Loucy (cell line): ENCODE data around the gene VWF.

ENCODE experiments used
- H2AFZ ChIP-seq: fragments of 200-600 bp; sonication (generic); 2 replicates; pipeline ENCODE4 v1.6.0; 2016; ENCODE audit warnings: antibody characterized with exemption, mild to moderate bottlenecking, low read length, moderate library complexity
- H3F3A ChIP-seq: fragments of 200-600 bp; 2 replicates; pipeline ENCODE4 v1.6.0; 2016; ENCODE audit warnings: antibody characterized with exemption, low read depth, mild to moderate bottlenecking
- H3K27me3 ChIP-seq: fragments of 200-600 bp; sonication (generic); 2 replicates; pipeline ENCODE4 v1.6.1; 2014; ENCODE audit warnings: low read length, mild to moderate bottlenecking; ENCODE audit not compliant: insufficient read depth, poor library complexity, severe bottlenecking
- H3K36me3 ChIP-seq: fragments of 200-600 bp; sonication (generic); 2 replicates; pipeline ENCODE4 v1.6.1; 2016; ENCODE audit warnings: low read length; ENCODE audit not compliant: insufficient read depth
- H3K4me1 ChIP-seq: fragments of 200-600 bp; sonication (generic); 2 replicates; pipeline ENCODE4 v1.5.1; 2014; ENCODE audit warnings: low read length, mild to moderate bottlenecking; ENCODE audit not compliant: insufficient read depth, poor library complexity, severe bottlenecking
- H3K4me2 ChIP-seq: fragments of 200-600 bp; sonication (generic); 2 replicates; pipeline ENCODE4 v1.6.0; 2014; ENCODE audit warnings: antibody characterized with exemption, low read length, low read depth, mild to moderate bottlenecking; ENCODE audit not compliant: poor library complexity, severe bottlenecking
- H3K4me3 ChIP-seq: fragments of 200-600 bp; sonication (generic); 2 replicates; pipeline ENCODE4 v1.5.1; 2014; ENCODE audit warnings: low read length, mild to moderate bottlenecking, mixed read lengths; ENCODE audit not compliant: poor library complexity, severe bottlenecking
- H3K79me2 ChIP-seq: fragments of 200-600 bp; sonication (generic); 2 replicates; pipeline ENCODE4 v1.6.1; 2014; ENCODE audit warnings: low read length; ENCODE audit not compliant: insufficient read depth
- H3K9ac ChIP-seq: fragments of 200-600 bp; sonication (generic); 2 replicates; pipeline ENCODE4 v1.6.0; 2014; ENCODE audit warnings: mild to moderate bottlenecking, low read depth, low read length, moderate library complexity; ENCODE audit not compliant: poor library complexity, severe bottlenecking
- H3K9me2 ChIP-seq: fragments of 200-600 bp; sonication (generic); replicated peaks from 2 replicates; pipeline ENCODE4 v1.6.1; 2016; ENCODE audit warnings: low read depth, low read length, mixed read lengths
- H3K9me3 ChIP-seq: fragments of 200-600 bp; sonication (generic); 2 replicates; pipeline ENCODE4 v1.6.1; 2014; ENCODE audit warnings: mild to moderate bottlenecking, antibody characterized with exemption, low read length, low read depth; ENCODE audit not compliant: insufficient read depth
- H4K20me1 ChIP-seq: fragments of 200-600 bp; sonication (generic); 2 replicates; pipeline ENCODE4 v1.6.0; 2014; ENCODE audit warnings: antibody characterized with exemption, low read length, mild to moderate bottlenecking; ENCODE audit not compliant: insufficient read depth, poor library complexity, severe bottlenecking
- CTCF ChIP-seq: fragments of 200-600 bp; sonication (generic); conservative IDR thresholded peaks from 2 replicates; pipeline ENCODE4 v1.5.1; 2014; ENCODE audit warnings: mild to moderate bottlenecking, antibody characterized with exemption, low read length
- EZH2phosphoT487 ChIP-seq: fragments of 200-600 bp; IDR thresholded peaks from 2 replicates; pipeline ENCODE4 v1.6.1; 2018; ENCODE audit warnings: antibody characterized with exemption, mild to moderate bottlenecking, moderate library complexity, borderline replicate concordance

Gene VWF

GRCh38 chr12:6084261-6084968 is 40.1 kb downstream of the VWF start:
- Histone ChIP-seq H3K27me3 (no peaks in the 10 kb centered on the region), H3K36me3 (no peaks in the 10 kb centered on the region), H3K9me2 (no peaks in the 10 kb centered on the region), H3K9me3 (no peaks in the 10 kb centered on the region), H3F3A (no peaks in the 10 kb centered on the region), H3K4me1 (no peaks in the 10 kb centered on the region), H3K4me2 (no peak overlapping the region), H2AFZ (no peak overlapping the region), H3K79me2 (no peaks in the 10 kb centered on the region), H4K20me1 (no peaks in the 10 kb centered on the region), H3K9ac (no peak overlapping the region), H3K4me3 (no peak overlapping the region)
- TF ChIP-seq EZH2phosphoT487 (no peak), CTCF (no peak)

- H3K4me3 ChIP-seq = no peak overlapping the region
- no peaks in the 10 kb centered on the region for H4K20me1 ChIP-seq
- no peak overlapping the region for H2AFZ ChIP-seq
- H3K9ac ChIP-seq = no peak overlapping the region
- no peaks in the 10 kb centered on the region for H3K4me1 ChIP-seq
- no peak overlapping the region for H3K4me2 ChIP-seq
- no peak for TF ChIP-seq EZH2phosphoT487
- no peak for TF ChIP-seq CTCF
- no peaks in the 10 kb centered on the region for H3F3A ChIP-seq
- no peaks in the 10 kb centered on the region for H3K9me3 ChIP-seq
- H3K79me2 ChIP-seq = no peaks in the 10 kb centered on the region
- no peaks in the 10 kb centered on the region for H3K36me3 ChIP-seq
- no peaks in the 10 kb centered on the region for H3K9me2 ChIP-seq
- no peaks in the 10 kb centered on the region for H3K27me3 ChIP-seq
These were observed 40.9 kb downstream of the VWF start for GRCh38 chr12:6083601-6084000.

GRCh38 chr12:6082613-6083012 is 41.9 kb downstream of the VWF start:
- Histone ChIP-seq H3K4me2 (no peak overlapping the region), H2AFZ (no peak overlapping the region), H3K9me2 (no peaks in the 10 kb centered on the region), H3F3A (no peaks in the 10 kb centered on the region), H3K79me2 (no peaks in the 10 kb centered on the region), H3K9me3 (no peaks in the 10 kb centered on the region), H3K4me3 (no peak overlapping the region), H3K9ac (no peak overlapping the region), H3K4me1 (peaks cover 4% of the 10 kb centered on the region), H3K36me3 (no peaks in the 10 kb centered on the region), H4K20me1 (no peaks in the 10 kb centered on the region), H3K27me3 (no peaks in the 10 kb centered on the region)
- TF ChIP-seq EZH2phosphoT487 = no peak
- no peak for TF ChIP-seq CTCF
